Omental fat pad (tissue), 4 donors: ENCODE data around the gene LHFPL3. TPM values are rescaled to one million over a fixed set of nuclear protein-coding genes. Genes with fewer than 3 reads are reported as not detected.
A peak's percentile ranks its signal among the peaks of the same experiment; 100 is the strongest.
"Not testable (repeated sequence)": the region's sequence is repeated elsewhere in the genome, so short reads cannot be mapped to it uniquely, and the experiment has no call there.

Experiments
- ATAC-seq: fragments of 150-250 bp; one replicate; pipeline ENCODE4 v1.9.1; 2016; ENCODE audit warnings: mild to moderate bottlenecking, moderate library complexity; ENCODE audit not compliant: low FRiP score
- DNase-seq: peaks from one replicate; pipeline ENCODE4 v3.0.0-alpha.2; 2019; ENCODE audit warnings: low spot score
- total RNA-seq, 4 donors: library from RNA; depleted of rRNA; stranded (reverse); fragments of >200 nt; gene quantifications; one replicate each; pipeline ENCODE4 v1.1.0, GENCODE V29; 2016
- TF ChIP-seq, protein P1 (sequence below), 3 donors: fragments of 450-650 bp; IDR thresholded peaks; one replicate each; pipeline ENCODE4 v1.5.1; 2016 to 2017; ENCODE audit warnings: antibody characterized with exemption in 3 of 3, mild to moderate bottlenecking in 3 of 3, moderate library complexity in 2 of 3

LHFPL3 gene
- not detected for total RNA-seq

DNA sequence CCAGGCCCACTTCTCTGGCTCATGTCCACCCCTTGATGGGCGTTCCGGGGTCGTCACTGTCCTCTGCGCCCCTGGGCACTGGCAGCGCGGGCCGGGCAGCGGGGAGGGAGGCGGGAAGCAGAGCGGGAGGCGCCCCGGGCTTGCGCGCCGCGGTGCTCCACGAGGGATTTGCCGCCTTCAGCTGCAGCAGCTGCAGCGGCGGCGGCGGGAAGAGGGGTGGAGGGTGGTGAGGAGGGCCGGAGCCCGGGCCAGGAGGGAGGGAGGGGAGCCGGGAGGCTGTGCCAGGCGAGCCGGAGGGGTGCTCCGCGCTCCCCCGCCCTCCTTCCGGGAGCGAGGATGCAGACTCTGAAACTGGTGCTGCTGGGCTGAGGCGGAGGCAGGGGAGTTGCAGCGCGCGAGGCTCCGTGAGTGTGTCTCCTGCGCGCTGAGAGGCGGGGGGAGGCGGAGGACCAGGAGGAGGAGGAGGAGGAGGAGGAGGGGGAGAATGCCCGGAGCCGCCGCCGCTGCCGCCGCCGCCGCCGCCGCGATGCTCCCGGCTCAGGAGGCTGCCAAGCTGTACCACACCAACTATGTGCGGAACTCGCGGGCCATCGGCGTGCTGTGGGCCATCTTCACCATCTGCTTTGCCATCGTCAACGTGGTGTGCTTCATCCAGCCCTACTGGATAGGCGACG, at the start of gene LHFPL3:
LHFPL3 (plus strand) TSS at position 308 of the 674 bp plus-strand sequence.
- DNase-seq (no peak), ATAC-seq (peak; percentile 10)
- TF ChIP-seq, protein P1, sequence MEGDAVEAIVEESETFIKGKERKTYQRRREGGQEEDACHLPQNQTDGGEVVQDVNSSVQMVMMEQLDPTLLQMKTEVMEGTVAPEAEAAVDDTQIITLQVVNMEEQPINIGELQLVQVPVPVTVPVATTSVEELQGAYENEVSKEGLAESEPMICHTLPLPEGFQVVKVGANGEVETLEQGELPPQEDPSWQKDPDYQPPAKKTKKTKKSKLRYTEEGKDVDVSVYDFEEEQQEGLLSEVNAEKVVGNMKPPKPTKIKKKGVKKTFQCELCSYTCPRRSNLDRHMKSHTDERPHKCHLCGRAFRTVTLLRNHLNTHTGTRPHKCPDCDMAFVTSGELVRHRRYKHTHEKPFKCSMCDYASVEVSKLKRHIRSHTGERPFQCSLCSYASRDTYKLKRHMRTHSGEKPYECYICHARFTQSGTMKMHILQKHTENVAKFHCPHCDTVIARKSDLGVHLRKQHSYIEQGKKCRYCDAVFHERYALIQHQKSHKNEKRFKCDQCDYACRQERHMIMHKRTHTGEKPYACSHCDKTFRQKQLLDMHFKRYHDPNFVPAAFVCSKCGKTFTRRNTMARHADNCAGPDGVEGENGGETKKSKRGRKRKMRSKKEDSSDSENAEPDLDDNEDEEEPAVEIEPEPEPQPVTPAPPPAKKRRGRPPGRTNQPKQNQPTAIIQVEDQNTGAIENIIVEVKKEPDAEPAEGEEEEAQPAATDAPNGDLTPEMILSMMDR (IDR thresholded peaks at IDR 0.05), result no peak

DNA sequence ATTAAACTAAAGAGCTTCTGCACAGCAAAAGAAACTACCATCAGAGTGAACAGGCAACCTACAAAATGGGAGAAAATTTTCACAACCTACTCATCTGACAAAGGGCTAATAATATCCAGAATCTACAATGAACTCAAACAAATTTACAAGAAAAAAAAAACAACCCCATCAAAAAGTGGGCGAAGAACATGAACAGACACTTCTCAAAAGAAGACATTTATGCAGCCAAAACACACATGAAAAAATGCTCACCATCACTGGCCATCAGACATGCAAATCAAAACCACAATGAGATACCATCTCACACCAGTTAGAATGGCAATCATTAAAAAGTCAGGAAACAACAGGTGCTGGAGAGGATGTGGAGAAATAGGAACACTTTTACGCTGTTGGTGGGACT, 46.7 kb upstream of the LHFPL3 start:
- not testable (repeated sequence) for ATAC-seq, DNase-seq

DNA sequence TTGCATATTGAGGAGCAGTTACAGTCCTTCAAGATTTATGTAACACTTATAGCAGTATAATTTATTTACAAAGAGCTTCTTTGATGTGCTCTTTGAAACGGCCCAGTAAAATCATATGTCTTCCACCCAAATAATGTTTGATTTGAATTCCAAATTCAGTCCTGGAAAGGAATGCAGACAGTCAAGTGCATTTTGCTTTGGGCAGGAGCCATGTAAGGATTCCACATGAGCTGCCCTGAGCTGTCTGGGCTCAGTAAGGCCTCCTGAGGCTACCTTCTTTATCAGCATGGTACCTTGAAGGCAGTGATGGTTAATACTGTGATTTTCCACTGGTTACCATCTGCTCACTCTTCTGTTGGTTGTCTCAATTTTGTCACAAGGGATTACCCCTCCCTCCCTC, 41.6 kb upstream of the LHFPL3 start:
- TF ChIP-seq, protein P1 (IDR thresholded peaks at IDR 0.05), result no peak
- DNase-seq (no peak), ATAC-seq (no peak)

DNA sequence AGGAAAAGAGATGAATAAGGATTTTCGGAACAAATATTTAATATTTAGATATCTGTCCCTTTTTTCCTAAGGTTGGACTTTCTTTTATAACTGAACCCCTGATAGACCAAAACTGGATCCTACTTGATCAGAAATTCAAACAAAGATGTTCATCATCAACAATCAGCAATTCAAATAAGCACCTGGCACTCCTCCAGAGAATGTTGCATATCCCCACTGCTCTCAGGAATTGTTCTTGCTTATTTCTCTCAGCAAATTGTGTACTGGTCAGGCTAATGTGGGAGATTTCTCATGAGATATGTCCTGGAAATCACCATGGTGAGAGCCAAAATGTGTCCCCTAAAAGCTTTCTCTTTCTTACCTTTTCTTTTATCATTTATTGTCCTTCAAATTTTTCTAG, 40.3 kb upstream of the LHFPL3 start:
- TF ChIP-seq, protein P1 (IDR thresholded peaks at IDR 0.05), result no peak
- DNase-seq (no peak), ATAC-seq (no peak)

DNA sequence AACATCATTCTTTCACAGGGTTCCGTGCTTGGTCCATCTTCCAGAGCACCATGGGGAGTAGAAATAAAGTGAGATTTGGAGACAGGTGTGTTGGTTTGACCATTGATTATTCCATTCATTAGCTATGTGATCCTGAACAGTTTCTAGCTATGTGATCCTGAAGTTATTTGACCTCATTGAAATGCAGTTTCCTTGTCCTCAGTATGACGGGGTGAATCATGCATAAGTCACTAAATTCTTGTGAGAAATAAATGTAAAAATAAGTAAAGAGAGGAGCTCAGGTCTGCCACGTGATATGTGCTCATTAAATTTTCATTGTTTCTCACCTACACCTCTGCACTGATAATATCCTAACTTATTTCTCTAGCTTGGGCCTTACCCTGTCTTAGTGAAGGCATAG, 34.1 kb upstream of the LHFPL3 start:
- TF ChIP-seq, protein P1 (IDR thresholded peaks at IDR 0.05), result no peak
- ATAC-seq (no peak), DNase-seq (no peak)

DNA sequence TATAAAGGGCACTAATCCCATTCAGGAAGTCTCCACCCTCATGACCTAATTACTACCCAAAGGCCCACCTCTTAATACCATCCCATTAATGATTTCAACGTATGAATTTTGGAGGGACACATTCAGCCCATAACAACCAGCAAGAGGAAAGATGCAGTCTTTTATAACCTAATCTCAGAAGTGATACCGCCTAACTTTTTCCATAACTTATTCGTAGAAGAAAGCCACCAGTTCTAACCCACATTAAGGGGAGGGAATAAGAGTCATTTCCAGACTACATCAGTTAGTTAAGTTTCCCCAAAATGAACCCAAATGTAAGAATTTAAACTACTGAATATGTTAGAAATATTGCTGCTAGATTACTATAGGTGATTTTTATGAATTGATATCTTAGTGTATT, 32.1 kb upstream of the LHFPL3 start:
- DNase-seq (no peak), ATAC-seq (no peak)
- TF ChIP-seq, protein P1 (IDR thresholded peaks at IDR 0.05), result no peak

DNA sequence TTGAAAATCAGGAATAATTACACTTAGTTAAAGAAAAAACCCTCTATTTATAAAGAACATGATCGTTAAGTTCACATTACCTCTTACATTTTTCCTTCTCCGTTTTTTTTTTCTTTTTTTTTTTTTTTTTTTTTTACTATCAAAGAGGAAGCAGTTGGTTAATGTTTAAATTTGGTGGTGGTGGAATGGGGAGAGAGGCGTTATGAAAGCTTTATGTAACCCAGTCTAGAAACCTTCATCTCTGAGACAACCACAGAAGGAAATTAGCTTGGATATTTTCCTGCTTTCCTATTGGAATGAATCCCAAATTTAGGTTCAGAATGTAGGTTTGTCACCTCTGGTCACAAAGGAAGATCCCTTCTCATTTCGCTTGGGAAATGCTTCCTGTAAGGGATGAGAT, 31.5 kb upstream of the LHFPL3 start:
- no peak for DNase-seq

More for the DNA sequence above, 31.5 kb upstream of the LHFPL3 start:
- ATAC-seq, result no peak
- TF ChIP-seq, protein P1 (IDR thresholded peaks at IDR 0.05), result no peak
